GM21526 (cell line): ENCODE data around the gene GAB4.

ENCODE experiments used
- ATAC-seq: cut with Tn5 transposase; IDR thresholded peaks from one replicate; pipeline ENCODE4 v1.9.1; 2021; ENCODE audit warnings: moderate library complexity; ENCODE audit not compliant: unreplicated experiment, low FRiP score

Gene GAB4

DNA sequence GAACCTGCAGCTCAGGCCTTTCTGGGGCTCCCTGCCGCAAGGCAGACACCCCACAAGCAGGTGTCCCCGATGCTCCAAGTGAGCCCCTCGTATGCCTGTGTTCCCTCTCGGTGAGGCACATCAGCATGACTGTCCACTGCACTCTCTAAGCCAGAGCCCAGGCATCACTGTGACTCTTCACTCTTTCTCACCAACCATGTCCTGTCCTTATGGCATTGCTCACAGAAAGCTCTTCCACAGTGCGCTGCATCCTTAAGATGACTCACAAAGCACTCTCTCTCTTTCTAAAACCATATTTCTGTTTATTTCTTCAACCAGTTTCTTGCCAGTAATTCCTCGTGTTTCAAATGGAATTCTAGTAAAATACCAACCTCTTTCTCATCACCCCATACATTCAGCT is 18.1 kb downstream of the GAB4 start:
- no peak for ATAC-seq

DNA sequence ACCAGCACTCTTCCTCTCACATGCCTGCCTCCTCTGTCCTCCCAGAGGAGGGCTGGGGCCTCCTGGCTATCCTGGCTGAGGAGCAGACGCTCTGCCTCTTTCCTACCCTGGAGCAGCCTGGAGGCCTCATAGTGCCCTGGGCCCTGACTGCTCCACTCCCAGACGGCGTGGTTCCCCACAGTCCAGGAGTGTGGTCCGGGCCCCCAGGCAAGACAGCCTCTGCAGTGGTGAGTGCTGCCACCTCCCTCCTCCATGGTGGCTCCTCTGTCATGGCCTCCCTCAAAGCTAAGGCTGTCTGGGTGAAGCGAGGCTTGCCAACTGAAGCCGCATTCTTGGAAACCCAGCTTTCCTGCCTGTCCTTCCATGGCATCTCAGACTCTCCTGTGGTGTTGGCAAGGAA is 19.8 kb downstream of the GAB4 start:
- ATAC-seq = no peak

DNA sequence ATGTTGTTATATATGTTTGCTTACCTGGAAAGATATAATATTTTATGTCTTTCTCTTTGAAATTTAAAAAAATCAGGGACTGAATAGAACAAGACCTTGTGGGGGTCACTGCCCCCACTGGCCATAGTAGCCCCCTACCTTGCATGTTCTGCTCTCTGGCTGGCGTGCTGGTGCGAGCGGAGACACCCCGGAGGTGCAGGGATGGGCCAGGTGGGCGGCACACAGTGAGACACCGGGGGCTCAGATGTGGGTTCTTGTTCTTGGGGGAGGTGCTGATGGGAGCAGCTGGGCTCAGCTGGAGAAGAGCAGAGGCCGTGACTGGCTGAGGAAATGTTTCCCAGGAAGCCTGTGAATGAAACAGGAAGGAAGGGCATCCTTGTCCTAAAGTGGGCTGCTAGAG is 20.2 kb downstream of the GAB4 start:
- ATAC-seq = no peak

DNA sequence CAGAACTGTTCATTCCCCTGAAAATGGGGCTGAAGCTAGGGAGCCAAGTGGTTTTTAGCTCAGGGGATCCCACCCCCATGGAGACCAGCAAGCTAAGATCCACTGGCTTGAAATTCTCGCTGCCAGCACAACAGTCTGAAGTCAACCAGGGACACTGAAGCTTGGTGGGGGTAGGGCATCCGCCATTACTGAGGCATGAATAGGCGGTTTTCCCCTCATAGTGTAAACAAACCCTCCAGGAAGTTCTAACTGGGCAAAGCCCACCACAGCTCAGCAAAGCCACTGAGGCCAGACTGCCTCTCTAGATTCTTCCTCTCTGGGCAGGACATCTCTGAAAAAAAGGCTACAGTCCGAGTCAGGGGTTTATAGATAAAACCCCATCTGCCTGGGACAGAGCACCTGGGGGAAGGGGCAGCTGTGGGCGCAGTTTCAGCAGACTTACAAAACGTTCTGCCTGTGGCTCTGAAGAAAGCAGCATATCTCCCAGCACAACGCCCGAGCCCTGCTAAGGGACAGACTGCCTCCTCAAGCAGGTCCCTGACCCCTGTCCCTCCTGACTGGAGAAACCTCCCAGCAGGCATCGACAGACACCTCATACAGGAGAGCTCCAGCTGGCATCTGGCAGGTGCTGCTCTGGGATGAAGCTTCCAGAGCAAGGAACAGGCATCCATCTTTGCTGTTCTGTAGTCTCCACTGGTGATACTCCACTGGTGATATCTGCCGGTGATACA is 32.7 kb downstream of the GAB4 start:
- no peak for ATAC-seq

DNA sequence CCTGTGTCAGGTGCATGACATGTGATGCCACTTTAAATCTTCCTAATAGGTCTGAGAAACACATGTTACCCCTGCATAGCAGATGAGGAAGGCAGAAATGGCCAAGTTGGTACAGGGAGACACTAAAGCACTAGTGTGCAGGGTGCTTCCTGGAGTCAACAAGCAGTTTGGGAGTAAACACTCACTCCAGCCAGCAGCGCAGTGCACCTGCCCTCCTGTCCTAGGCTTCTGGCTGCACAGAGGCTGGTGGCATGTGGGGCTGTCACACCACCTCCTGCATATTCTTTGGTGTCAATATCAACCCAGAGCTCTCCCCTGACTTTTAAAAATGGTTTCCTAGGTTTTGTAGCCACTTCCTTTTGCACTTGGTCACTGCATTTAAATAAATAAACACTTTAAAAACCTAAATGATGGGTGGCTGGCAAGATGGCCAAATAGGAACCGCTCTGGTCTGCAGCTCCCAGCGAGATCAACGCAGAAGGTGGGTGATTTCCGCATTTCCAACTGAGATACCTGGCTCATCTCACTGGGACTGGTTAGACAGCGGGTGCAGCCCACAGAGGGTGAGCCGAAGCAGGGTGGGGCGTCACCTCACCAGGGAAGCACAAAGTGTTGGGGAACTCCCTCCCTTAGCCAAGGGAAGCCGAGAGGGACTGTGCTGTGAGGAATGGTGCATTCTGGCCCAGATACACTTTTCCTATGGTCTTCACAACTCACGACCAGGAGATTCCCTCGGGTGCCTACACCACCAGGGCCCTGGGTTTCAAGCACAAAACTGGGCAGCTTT is 33.5 kb downstream of the GAB4 start:
- ATAC-seq = no peak

DNA sequence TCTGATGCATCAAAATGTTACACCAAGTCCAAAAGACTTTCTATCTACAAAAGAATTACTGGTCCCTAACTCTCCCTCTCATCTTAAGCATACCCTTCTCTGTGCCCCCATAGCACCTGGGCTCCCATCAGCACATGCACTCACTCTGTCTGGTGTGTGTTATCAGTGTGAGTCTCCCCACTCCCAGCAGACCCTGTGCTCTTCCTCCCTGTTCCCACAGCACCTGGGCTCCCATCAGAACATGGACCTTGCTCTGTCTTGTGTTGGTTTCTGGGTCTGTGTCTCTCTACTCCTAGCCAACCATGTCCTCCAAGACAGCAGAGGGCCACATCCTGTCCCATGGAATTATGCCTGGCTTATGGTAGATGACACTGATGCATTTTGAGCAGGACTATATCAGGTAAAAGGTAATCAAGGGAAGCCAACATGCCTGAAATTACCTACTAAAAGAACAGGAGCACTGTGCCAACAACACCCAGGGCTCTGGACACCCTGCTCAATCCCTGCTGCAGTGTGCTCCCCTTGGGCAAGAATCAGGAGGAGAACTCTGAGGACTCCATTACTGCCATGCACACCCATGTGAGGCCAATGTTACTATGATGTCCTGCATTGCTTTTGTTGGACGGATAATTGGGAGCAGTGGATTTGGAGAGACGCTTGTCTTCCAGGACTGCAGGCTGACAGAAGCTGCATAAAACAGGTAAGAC is 34.3 kb downstream of the GAB4 start:
- ATAC-seq = no peak

DNA sequence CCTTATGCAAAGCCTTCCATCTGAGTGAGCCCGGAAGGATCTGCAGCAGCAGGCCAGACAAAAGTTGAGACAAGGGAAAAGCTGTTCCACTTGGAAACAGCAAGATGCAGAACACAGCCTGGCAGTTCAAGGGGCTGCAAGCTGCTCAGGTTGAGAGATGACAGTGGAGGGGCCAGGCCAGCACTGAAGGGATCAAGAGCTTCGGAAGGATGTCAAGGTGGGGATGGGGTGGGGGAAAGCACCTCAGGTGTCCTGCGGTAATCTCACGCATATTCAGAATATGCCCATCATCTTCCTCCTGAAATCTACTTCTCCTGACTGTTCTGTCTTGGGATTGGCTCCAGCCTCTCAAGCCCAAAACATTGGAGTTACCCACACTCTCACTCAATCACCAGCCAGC is 35.7 kb downstream of the GAB4 start:
- no peak for ATAC-seq

DNA sequence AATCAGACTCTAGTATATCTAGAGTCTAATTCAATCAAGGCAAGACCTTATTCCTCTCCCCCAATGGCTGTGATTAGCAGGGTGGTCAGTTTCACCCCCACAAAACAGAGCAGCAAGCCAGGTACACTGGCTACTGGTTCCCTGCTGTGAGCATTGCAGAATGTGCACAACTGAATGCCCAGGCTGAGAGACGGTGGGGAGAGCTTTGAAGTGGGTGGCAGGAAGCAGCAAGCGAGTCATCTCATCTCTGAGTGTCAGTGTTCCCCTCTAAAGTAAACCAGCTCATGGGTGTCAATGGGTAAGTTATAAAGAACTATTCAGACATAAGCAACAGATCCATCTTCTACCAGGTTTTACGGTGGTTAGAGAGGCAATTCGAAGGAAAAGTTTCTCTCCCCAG is 37.6 kb downstream of the GAB4 start:
- no peak for ATAC-seq

DNA sequence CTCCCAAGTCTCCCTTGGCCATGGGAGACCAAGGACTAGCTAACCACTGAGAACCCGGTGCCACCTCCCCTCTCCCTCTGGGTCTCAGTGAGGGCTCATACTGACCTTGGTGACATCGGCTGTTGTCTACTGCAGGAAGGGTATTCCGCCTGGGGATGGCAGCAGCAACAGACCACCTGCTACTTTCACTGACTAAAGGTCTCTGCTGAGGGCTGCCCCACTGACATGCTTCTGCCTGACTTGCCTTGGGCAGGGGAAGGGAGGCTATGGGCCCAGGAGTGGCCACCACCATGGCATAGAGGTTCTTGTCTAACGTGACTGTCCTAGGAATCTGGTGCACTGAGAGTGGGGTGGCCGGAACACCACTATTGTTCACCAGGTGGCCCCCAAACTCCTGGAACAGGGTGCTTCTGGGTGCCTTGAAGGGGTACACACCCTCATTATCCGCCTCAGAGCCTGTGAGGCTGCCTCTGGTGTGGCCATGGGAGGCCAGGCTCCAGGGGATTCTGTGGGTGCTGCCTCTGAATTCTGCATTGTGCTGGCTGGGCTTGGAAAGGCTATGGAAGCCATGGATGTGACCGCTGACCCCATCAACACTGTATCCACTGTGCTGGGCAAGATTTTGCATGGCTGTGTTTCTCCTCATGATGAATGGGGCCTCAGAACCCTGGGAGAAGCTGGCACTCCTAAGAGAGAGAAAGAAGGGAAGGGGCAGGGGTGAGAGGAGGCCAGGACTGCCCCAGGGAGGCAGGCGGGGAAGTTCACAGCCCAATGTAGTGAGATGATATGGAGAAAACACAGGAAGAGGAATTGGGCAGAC is 38.3 kb downstream of the GAB4 start:
- ATAC-seq = no peak

DNA sequence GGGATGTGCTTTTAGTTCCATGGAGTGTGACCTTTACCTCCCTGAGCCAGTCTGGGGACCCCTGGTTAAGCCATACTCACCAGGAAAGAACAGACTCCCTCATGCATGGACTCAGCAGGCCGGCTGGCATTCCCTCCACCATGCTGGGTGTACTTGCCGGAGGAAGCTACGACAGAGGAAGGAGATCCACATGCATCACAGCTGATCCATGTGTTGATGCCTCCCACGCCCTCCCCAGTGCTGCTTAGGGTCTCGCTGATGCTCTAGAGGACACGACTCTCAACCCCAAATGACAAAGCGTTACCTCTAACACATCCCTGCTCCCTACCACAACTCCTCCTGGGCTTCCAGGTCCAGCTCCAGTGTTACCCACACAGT is 39.8 kb downstream of the GAB4 start:
- no peak for ATAC-seq

DNA sequence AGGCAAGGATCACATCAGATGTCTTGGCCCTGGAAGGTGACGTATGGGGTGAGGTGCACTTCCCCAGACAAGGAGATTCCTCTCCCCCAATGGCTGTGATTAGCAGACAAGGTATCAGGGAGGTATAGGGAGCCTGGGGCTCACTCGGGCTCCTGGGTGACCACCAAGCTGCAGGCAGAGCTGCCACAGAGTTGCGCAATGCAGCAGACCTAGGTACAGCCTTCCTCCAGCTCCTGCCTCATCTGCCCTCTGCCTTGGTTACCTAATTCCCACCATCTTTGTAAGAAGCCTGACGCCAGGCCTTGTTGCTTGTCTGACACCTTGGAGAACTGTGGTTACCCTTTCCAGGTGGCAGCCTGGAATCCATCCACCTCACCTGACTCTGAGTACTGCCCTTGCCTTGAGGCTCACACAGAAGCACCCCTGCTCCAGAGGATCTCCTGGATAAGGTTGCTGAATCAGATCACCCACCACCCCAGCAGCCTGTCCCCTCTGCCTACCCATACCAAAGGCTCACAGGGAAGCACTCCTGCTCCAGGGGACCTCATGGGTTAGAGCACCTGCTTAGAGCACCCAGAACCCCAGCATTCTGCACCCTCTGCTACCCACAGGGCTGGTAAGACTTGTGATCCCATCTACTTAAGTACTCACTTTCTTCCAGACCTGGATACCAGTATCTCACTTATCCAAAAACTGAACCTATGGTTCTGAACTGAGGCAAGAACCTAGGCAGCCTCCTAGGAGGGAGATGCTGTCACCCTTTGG is 40.4 kb downstream of the GAB4 start:
- ATAC-seq = no peak

DNA sequence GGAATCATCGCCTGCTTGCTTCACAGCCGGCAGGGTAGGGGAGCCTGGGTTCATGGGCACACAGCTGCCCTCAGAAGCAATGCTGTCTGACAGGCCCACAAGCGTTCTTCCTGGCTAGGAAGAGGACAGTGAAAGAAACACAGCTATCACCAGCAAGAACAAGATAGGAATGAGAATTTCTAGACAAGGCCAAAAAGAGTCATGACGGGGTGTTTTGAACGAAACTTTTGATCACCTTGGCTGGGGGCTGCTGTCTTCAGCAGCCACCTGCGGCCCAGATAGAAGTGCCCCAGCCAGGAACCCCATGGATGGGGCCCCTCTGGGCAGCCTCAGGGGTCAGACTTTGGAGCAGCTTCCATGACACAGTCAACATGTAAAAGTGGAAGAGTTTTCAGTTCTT is 41.8 kb downstream of the GAB4 start:
- ATAC-seq = no peak

DNA sequence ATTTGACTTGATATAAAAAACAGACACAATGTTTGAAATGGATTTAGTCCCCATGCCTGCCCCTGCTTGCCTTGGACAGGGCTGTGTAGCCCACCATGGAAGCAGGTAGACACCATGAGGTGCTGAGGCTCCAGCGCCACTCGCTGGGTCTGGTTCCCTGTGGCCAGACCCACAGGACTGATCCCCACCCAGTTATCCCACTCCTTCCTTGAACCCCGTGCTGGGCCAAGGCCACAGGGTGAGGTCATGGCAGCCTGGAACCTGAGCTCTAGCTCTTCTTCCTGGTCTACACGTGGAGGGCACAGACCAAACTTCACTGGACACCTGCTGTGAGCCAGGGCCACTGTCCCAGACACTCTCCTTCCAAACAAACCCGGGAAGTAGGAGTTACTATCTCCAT is 42.5 kb downstream of the GAB4 start:
- no peak for ATAC-seq

DNA sequence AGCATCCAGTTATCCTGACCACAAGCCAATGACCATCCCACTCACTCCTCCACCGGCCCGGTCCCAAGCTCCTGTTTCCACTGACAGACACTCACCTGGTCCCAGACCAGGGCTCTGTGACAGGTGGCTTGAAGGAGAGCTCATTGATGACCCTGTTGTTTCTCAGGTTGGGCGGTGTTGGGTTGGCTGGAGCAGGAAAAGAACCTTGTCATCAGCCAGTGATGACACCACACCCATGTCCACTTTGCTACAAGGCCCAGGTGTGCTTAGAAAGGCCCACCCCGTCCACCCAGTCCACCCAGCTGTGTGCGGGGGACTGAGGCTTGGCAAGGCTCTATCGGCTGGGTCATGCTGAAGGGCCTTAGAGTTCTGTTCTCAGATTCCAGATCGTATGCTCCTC is 42.9 kb downstream of the GAB4 start:
- ATAC-seq = no peak

DNA sequence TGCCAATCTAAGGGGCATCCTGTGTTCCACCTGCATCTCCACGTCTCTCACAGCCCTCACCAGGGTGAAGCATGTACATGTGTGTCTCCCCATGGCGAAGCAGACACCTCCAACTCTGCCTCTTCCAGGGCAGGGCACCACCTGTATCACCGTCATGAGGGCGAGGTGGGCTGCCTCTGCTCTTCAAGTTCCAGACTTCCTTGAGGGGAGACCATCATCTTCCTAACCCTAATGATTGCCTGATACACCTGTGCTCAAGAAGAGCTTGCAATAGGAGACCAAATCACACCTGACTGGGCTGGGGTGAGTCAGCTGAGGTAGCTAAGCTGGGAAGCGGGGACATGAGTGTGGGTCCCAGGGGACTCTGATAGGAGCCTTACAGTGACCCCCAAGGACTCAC is 43.7 kb downstream of the GAB4 start:
- ATAC-seq = no peak

DNA sequence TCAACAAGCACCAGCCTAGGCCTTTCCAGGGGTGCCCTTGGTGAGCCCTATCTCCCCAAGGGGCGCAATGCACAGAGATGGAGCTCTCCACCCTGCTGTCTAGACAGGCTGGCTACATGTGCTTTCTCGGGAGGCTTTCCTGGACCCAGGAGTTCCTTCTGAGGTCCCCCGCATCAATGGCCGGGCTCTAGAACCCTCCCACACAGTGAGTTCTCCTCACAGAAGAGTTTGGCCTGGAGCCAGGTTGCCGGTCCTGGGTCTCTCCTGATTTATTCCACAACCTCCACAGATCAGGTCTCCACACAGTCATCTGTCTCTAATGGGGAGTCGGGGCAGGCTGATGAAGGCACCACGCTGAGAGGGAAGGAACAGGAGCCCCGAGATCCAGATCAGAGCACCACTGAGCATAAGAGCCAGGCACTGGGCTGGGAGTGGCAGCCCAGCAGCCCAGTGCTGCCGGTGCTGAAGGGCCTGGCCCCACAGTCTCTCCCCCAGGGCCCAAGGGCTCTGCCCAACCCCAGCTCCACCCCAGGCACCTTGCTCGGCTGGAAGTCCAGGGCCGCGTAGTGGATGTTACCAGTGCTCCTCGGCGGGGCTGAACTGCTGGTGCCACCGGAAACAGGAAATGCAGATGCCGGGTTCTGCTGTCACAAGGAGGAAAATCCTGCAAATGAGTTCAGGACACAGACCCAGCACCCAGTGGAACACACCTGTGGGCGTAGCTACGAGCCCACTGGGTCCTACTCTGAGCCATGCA is 44.7 kb downstream of the GAB4 start:
- no peak for ATAC-seq

DNA sequence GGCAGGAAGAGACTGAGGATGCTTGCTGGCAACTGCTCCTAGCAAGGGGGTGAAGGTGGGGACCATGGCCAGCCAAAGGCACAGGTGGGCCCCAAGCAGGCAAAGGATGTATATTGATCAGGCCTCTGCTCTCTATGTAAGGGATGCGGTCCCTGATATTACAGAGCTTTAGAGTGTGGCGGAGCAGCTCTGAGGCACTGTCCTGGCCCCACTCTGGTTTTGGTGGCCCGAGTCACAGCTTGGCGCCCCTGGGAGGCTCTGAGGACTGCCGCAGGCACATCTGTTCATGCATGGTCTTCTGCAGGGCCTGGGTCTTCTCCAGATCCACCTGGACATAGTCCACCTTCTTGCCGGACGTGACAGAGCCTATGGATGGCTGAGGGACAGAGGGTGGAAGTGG is 45.5 kb downstream of the GAB4 start:
- ATAC-seq = no peak

DNA sequence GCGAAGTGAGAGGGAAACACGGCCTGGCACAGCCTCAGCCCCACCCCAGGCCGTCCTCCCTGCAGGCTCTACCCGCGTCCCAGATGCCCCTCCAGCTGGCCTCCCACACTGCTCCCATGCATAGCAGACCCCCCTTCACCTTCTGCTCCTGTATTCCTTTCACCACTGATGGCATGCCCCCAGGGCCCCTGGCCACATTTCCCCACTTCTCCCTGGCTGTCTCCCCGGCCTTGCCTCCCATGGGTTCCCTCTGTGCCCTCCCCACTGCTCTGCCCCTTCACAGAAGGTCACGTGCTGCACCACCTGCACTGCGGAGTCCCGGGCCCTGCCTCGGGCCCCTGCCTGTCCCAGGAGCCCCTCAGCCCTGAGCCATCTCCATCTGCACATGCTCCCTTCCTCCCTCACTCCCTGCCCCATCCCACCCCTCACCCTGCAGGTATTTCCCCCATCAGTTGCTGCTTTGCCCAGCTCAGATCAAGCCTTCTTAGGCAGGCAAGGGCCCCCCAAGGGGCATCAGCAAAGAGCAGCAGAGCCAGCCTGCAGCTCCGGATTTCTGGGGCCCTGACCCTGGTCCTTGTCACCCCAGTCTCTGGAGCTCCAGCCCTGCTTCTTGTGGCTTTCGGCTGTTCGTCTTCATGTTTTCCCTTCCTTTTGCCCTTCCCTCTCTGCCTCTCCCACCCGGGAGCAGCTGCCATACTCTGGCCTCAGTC is 46.4 kb downstream of the GAB4 start:
- ATAC-seq = no peak

DNA sequence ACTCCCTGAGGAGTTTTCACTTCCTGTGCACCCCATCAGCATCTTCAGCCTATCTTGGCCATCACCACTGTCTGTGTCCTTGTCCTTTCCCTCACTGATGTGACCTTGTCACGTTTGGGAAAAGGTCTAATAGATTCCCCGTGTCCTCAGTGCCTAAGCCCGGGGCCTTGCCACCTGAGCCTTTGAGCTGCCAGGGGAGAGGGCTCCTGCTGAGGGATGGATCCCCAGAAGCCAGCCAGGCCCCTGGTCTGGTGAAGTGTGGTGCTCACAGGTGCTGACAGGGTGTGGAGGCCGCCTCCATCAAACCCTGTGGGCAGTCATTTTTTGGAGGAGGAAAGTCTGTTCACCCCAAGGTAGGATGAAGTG is 47.2 kb downstream of the GAB4 start:
- ATAC-seq = no peak
